SK-N-SH treated with all-trans-retinoic acid at 6 μM for 48 hours (cell line): ENCODE results near the gene DNAJB12.

Source experiments
- ATAC-seq: fragments of 200-7000 bp; cut with Tn5 transposase; 3 replicates; pipeline ENCODE4 v1.9.1; 2020; ENCODE audit warnings: mild to moderate bottlenecking, moderate library complexity
- ARNTL ChIP-seq: fragments of 450-650 bp; formaldehyde crosslinking; IDR thresholded peaks from 2 replicates; pipeline ENCODE4 v1.5.0; 2020; ENCODE audit warnings: low read depth, mild to moderate bottlenecking, moderate library complexity, borderline replicate concordance
- BACH2 ChIP-seq: fragments of 250-450 bp; sonication (Bioruptor Pico); IDR thresholded peaks from 2 replicates; pipeline ENCODE4 v1.9.0; 2021; ENCODE audit warnings: mild to moderate bottlenecking, borderline replicate concordance
- CREB5 ChIP-seq: fragments of 250-450 bp; sonication (Bioruptor Pico); IDR thresholded peaks from 2 replicates; pipeline ENCODE4 v1.5.1; 2020; ENCODE audit warnings: low read depth, mild to moderate bottlenecking, moderate library complexity
- CSRNP3 ChIP-seq: fragments of 250-450 bp; sonication (Bioruptor Pico); IDR thresholded peaks from 2 replicates; pipeline ENCODE4 v1.5.1; 2021; ENCODE audit warnings: mild to moderate bottlenecking, moderate library complexity
- ESRRG ChIP-seq: fragments of 250-450 bp; sonication (Bioruptor Pico); IDR thresholded peaks from 2 replicates; pipeline ENCODE4 v1.6.1; 2021; ENCODE audit warnings: mild to moderate bottlenecking
- GLIS3 ChIP-seq: fragments of 250-450 bp; sonication (Bioruptor Pico); IDR thresholded peaks from 2 replicates; pipeline ENCODE4 v1.5.0; 2020; ENCODE audit warnings: mild to moderate bottlenecking, moderate library complexity
- ISL1 ChIP-seq: fragments of 250-450 bp; sonication (Bioruptor Pico); IDR thresholded peaks from 2 replicates; pipeline ENCODE4 v2.1.2; 2022; ENCODE audit warnings: mild to moderate bottlenecking, moderate library complexity
- OSR1 ChIP-seq: fragments of 250-450 bp; sonication (Bioruptor Pico); IDR thresholded peaks from 2 replicates; pipeline ENCODE4 v1.8.0; 2022; ENCODE audit warnings: moderate library complexity, mild to moderate bottlenecking, inconsistent platforms
- PATZ1 ChIP-seq: fragments of 250-450 bp; sonication (Bioruptor Pico); IDR thresholded peaks from 2 replicates; pipeline ENCODE4 v1.8.0; 2020; ENCODE audit warnings: mild to moderate bottlenecking, moderate library complexity, borderline replicate concordance
- POU6F1 ChIP-seq: fragments of 250-450 bp; sonication (Bioruptor Pico); IDR thresholded peaks from 2 replicates; pipeline ENCODE4 v1.8.0; 2021; ENCODE audit warnings: low read depth, mild to moderate bottlenecking, moderate library complexity, borderline replicate concordance
- PPARA ChIP-seq: fragments of 250-450 bp; sonication (Bioruptor Pico); IDR thresholded peaks from 2 replicates; pipeline ENCODE4 v1.5.0; 2020; ENCODE audit warnings: mild to moderate bottlenecking, borderline replicate concordance
- RARB ChIP-seq: fragments of 250-450 bp; sonication (Bioruptor Pico); IDR thresholded peaks from 2 replicates; pipeline ENCODE4 v1.8.0; 2021; ENCODE audit warnings: mild to moderate bottlenecking, moderate library complexity
- SNAI2 ChIP-seq: fragments of 250-450 bp; sonication (Bioruptor Pico); IDR thresholded peaks from 2 replicates; pipeline ENCODE4 v1.5.0; 2020; ENCODE audit warnings: mild to moderate bottlenecking, moderate library complexity
- TCF4 ChIP-seq: fragments of 250-450 bp; sonication (Bioruptor Pico); IDR thresholded peaks from 2 replicates; pipeline ENCODE4 v1.8.0; 2021; ENCODE audit warnings: mild to moderate bottlenecking, moderate library complexity, borderline replicate concordance
- TOX ChIP-seq: fragments of 250-450 bp; sonication (Bioruptor Pico); IDR thresholded peaks from 2 replicates; pipeline ENCODE4 v1.8.0; 2021; ENCODE audit warnings: mild to moderate bottlenecking, moderate library complexity, borderline replicate concordance
- TSHZ2 ChIP-seq: fragments of 250-450 bp; sonication (Bioruptor Pico); IDR thresholded peaks from 2 replicates; pipeline ENCODE4 v1.5.0; 2020; ENCODE audit warnings: mild to moderate bottlenecking, moderate library complexity
- ZC3H10 ChIP-seq: fragments of 250-450 bp; sonication (Bioruptor Pico); IDR thresholded peaks from 2 replicates; pipeline ENCODE4 v1.5.1; 2021; ENCODE audit warnings: mild to moderate bottlenecking, moderate library complexity
- ZFP3 ChIP-seq: fragments of 250-450 bp; sonication (Bioruptor Pico); IDR thresholded peaks from 2 replicates; pipeline ENCODE4 v1.5.0; 2020; ENCODE audit warnings: mild to moderate bottlenecking, moderate library complexity
- ZFP30 ChIP-seq: fragments of 450-650 bp; formaldehyde crosslinking; IDR thresholded peaks from 2 replicates; pipeline ENCODE4 v1.5.0; 2022; ENCODE audit warnings: mild to moderate bottlenecking, moderate library complexity
- ZNF565 ChIP-seq: fragments of 450-650 bp; formaldehyde crosslinking; conservative IDR thresholded peaks from 2 replicates; pipeline ENCODE4 v1.5.0; 2020; ENCODE audit warnings: low read depth, mild to moderate bottlenecking, moderate library complexity
- ZNF70 ChIP-seq: fragments of 450-650 bp; formaldehyde crosslinking; IDR thresholded peaks from 2 replicates; pipeline ENCODE4 v1.5.0; 2020; ENCODE audit warnings: mild to moderate bottlenecking, moderate library complexity
- ZNF8 ChIP-seq: fragments of 450-650 bp; formaldehyde crosslinking; IDR thresholded peaks from 2 replicates; pipeline ENCODE4 v1.5.0; 2020; ENCODE audit warnings: mild to moderate bottlenecking, moderate library complexity

DNAJB12 gene

GRCh38 chr10:72340510-72341261 lies 14.0 kb downstream of the DNAJB12 start:
- peak; percentile 77 for ATAC-seq
- TF ChIP-seq GLIS3 (no peak), TOX (no peak), OSR1 (CRISPR knock-in tag) (no peak), ZFP3 (CRISPR knock-in tag) (no peak), CREB5 (CRISPR knock-in tag) (no peak), PATZ1 (CRISPR knock-in tag) (no peak), RARB (CRISPR knock-in tag) (no peak), CSRNP3 (CRISPR knock-in tag) (no peak), ZNF565 (CRISPR knock-in tag) (no peak), ESRRG (CRISPR knock-in tag) (no peak), ZNF70 (no peak), ARNTL (CRISPR knock-in tag) (no peak), BACH2 (CRISPR knock-in tag) (no peak), SNAI2 (CRISPR knock-in tag) (no peak), TCF4 (CRISPR knock-in tag) (no peak), POU6F1 (no peak), PPARA (no peak), ZNF8 (CRISPR knock-in tag) (no peak), ZFP30 (CRISPR knock-in tag) (no peak)

GRCh38 chr10:72338180-72338579 lies 16.5 kb downstream of the DNAJB12 start:
- ATAC-seq = no peak
- TF ChIP-seq PATZ1 (CRISPR knock-in tag) = no peak
- TF ChIP-seq RARB (CRISPR knock-in tag) = no peak
- no peak for TF ChIP-seq CSRNP3 (CRISPR knock-in tag)
- no peak for TF ChIP-seq ARNTL (CRISPR knock-in tag)
- no peak for TF ChIP-seq CREB5 (CRISPR knock-in tag)
- no peak for TF ChIP-seq GLIS3
- no peak for TF ChIP-seq PPARA
- no peak for TF ChIP-seq TCF4 (CRISPR knock-in tag)
- no peak for TF ChIP-seq ZNF8 (CRISPR knock-in tag)
- TF ChIP-seq POU6F1 = no peak
- no peak for TF ChIP-seq ZC3H10
- no peak for TF ChIP-seq TSHZ2
- no peak for TF ChIP-seq ZFP30 (CRISPR knock-in tag)
- no peak for TF ChIP-seq ISL1 (CRISPR knock-in tag)
- TF ChIP-seq BACH2 (CRISPR knock-in tag) = no peak
- no peak for TF ChIP-seq OSR1 (CRISPR knock-in tag)
- no peak for TF ChIP-seq SNAI2 (CRISPR knock-in tag)
- TF ChIP-seq ESRRG (CRISPR knock-in tag) = no peak
